Measurements from ENCODE around the gene SNRPD2.
A peak's percentile ranks its signal among the peaks of the same experiment; 100 is the strongest.

The SNRPD2 gene

GRCh38 chr19:45645068-45645630, 46.6 kb downstream of the SNRPD2 start:
- FAIRE-seq, result no peak
- TF ChIP-seq PAX5 (IDR thresholded peaks at IDR 0.05; ENCODE audit: insufficient read depth, low read length, severe bottlenecking) (no peak), POU2F2 (IDR thresholded peaks at IDR 0.05; ENCODE audit: low read depth, low read length) (no peak), POLR2A (IDR thresholded peaks at IDR 0.05; ENCODE audit: low read depth, low read length) (no peak), SPI1 (IDR thresholded peaks at IDR 0.05; ENCODE audit: low read depth, low read length) (no peak), TAF1 (IDR thresholded peaks at IDR 0.05; ENCODE audit: low read depth, low read length) (no peak), POLR2AphosphoS5 (IDR thresholded peaks at IDR 0.05; ENCODE audit: low read depth, low read length) (no peak)
- no peak for DNase-seq (ENCODE audit: insufficient read length, low spot score)

GRCh38 chr19:45643927-45644771, 47.6 kb downstream of the SNRPD2 start:
- FAIRE-seq, result no peak
- no peak for TF ChIP-seq POLR2AphosphoS5 (IDR thresholded peaks at IDR 0.05; ENCODE audit: low read depth, low read length)
- no peak for TF ChIP-seq POLR2A (IDR thresholded peaks at IDR 0.05; ENCODE audit: low read depth, low read length)
- no peak for DNase-seq (ENCODE audit: insufficient read length, low spot score)

GRCh38 chr19:45643024-45643926, 48.5 kb downstream of the SNRPD2 start:
- DNase-seq (ENCODE audit: insufficient read length, low spot score), result peak; percentile 74
- peak; percentile 90 for FAIRE-seq
- TF ChIP-seq POLR2AphosphoS5 (IDR thresholded peaks at IDR 0.05; ENCODE audit: low read depth, low read length) (no peak), POU2F2 (IDR thresholded peaks at IDR 0.05; ENCODE audit: low read depth, low read length) (no peak), TAF1 (IDR thresholded peaks at IDR 0.05; ENCODE audit: low read depth, low read length) (no peak), POLR2A (IDR thresholded peaks at IDR 0.05; ENCODE audit: low read depth, low read length) (no peak), SPI1 (IDR thresholded peaks at IDR 0.05; ENCODE audit: low read depth, low read length) (no peak), PAX5 (IDR thresholded peaks at IDR 0.05; ENCODE audit: insufficient read depth, low read length, severe bottlenecking) (no peak)

GRCh38 chr19:45641274-45642105, 50.3 kb downstream of the SNRPD2 start:
- DNase-seq (ENCODE audit: insufficient read length, low spot score), result peak; percentile 76
- peak; percentile 73 for TF ChIP-seq SPI1 (IDR thresholded peaks at IDR 0.05; ENCODE audit: low read depth, low read length)
- 0 out of 2 replicates have a peak, but pooled peaks have one; percentile 23 for TF ChIP-seq POLR2A (IDR thresholded peaks at IDR 0.05; ENCODE audit: low read depth, low read length)
- TF ChIP-seq PAX5 (IDR thresholded peaks at IDR 0.05; ENCODE audit: insufficient read depth, low read length, severe bottlenecking), result no peak
- TF ChIP-seq POLR2AphosphoS5 (IDR thresholded peaks at IDR 0.05; ENCODE audit: low read depth, low read length), result no peak
- no peak for TF ChIP-seq TAF1 (IDR thresholded peaks at IDR 0.05; ENCODE audit: low read depth, low read length)
- no peak for TF ChIP-seq POU2F2 (IDR thresholded peaks at IDR 0.05; ENCODE audit: low read depth, low read length)
- FAIRE-seq, result peak; percentile 85

- no peak for FAIRE-seq
- TF ChIP-seq TAF1 (IDR thresholded peaks at IDR 0.05; ENCODE audit: low read depth, low read length) (no peak), PAX5 (IDR thresholded peaks at IDR 0.05; ENCODE audit: insufficient read depth, low read length, severe bottlenecking) (no peak), POLR2AphosphoS5 (IDR thresholded peaks at IDR 0.05; ENCODE audit: low read depth, low read length) (no peak), SPI1 (IDR thresholded peaks at IDR 0.05; ENCODE audit: low read depth, low read length) (no peak), POLR2A (IDR thresholded peaks at IDR 0.05; ENCODE audit: low read depth, low read length) (no peak), POU2F2 (IDR thresholded peaks at IDR 0.05; ENCODE audit: low read depth, low read length) (no peak)
- DNase-seq (ENCODE audit: insufficient read length, low spot score), result no peak
Observed at GRCh38 chr19:45640849-45641273, 50.9 kb downstream of the SNRPD2 start.

- TF ChIP-seq POU2F2 (IDR thresholded peaks at IDR 0.05; ENCODE audit: low read depth, low read length) (no peak; the same call in 1 of the 2 replicates), SPI1 (IDR thresholded peaks at IDR 0.05; ENCODE audit: low read depth, low read length) (no peak), POLR2A (IDR thresholded peaks at IDR 0.05; ENCODE audit: low read depth, low read length) (peak; percentile 55; the same call in 1 of the 2 replicates), POLR2AphosphoS5 (IDR thresholded peaks at IDR 0.05; ENCODE audit: low read depth, low read length) (no peak), TAF1 (IDR thresholded peaks at IDR 0.05; ENCODE audit: low read depth, low read length) (no peak), PAX5 (IDR thresholded peaks at IDR 0.05; ENCODE audit: insufficient read depth, low read length, severe bottlenecking) (no peak)
- DNase-seq (ENCODE audit: insufficient read length, low spot score) (no peak), FAIRE-seq (peak; percentile 51)
Observed at GRCh38 chr19:45638930-45639729, 52.6 kb downstream of the SNRPD2 start, which contains the start of gene EML2. Gene EML2, minus strand, starts transcription at chr19:45639397. Its CDS starts 21 bp downstream, at chr19:45639376.

- TF ChIP-seq TAF1 (IDR thresholded peaks at IDR 0.05; ENCODE audit: low read depth, low read length) (no peak), POU2F2 (IDR thresholded peaks at IDR 0.05; ENCODE audit: low read depth, low read length) (no peak), SPI1 (IDR thresholded peaks at IDR 0.05; ENCODE audit: low read depth, low read length) (no peak), PAX5 (IDR thresholded peaks at IDR 0.05; ENCODE audit: insufficient read depth, low read length, severe bottlenecking) (no peak), POLR2A (IDR thresholded peaks at IDR 0.05; ENCODE audit: low read depth, low read length) (no peak), POLR2AphosphoS5 (IDR thresholded peaks at IDR 0.05; ENCODE audit: low read depth, low read length) (no peak)
- no peak for DNase-seq (ENCODE audit: insufficient read length, low spot score)
Observed at GRCh38 chr19:45637890-45638667, 53.7 kb downstream of the SNRPD2 start.

More at GRCh38 chr19:45637890-45638667, 53.7 kb downstream of the SNRPD2 start:
- no peak for FAIRE-seq

All from GM12891 (cell line).